H1 (cell line): ENCODE data around the gene TPD52L2. TPM values are rescaled to one million over a fixed set of nuclear protein-coding genes. Genes with fewer than 3 reads are reported as not detected.
A peak's percentile ranks its signal among the peaks of the same experiment; 100 is the strongest.

ENCODE experiments used
- BACH1 ChIP-seq: IDR thresholded peaks from 2 replicates; pipeline ENCODE4 v1.6.1; 2012; ENCODE audit warnings: low read length, improper control_type of control experiment
- CBX8 ChIP-seq: fragments of 300-800, 300-1000 bp; sonication (generic); IDR thresholded peaks from 2 replicates; pipeline ENCODE4 v1.7.1; 2016; ENCODE audit warnings: low read depth, low read length, borderline replicate concordance
- CHD2 ChIP-seq: IDR thresholded peaks from 2 replicates; pipeline ENCODE4 v1.6.1; 2012; ENCODE audit warnings: low read length, improper control_type of control experiment
- EP300 ChIP-seq, 2 experiments: IDR thresholded peaks; 1 replicate in 1 of 2; 2 replicates in 1 of 2; pipeline ENCODE4 v1.6.1; 2011 to 2012; ENCODE audit warnings: low read depth in 2 of 2, low read length in 2 of 2, mild to moderate bottlenecking in 2 of 2, borderline replicate concordance in 1 of 2, inconsistent platforms in 1 of 2, moderate library complexity in 1 of 2
- FOSL1 ChIP-seq: IDR thresholded peaks from 2 replicates; pipeline ENCODE4 v1.6.1; 2011; ENCODE audit warnings: mild to moderate bottlenecking, low read depth, low read length, moderate library complexity; ENCODE audit not compliant: insufficient read depth
- KDM1A ChIP-seq: fragments of 200-600, 300-600 bp; sonication (generic); IDR thresholded peaks from 2 replicates; pipeline ENCODE4 v1.7.1; 2016; ENCODE audit warnings: mild to moderate bottlenecking, low read length, borderline replicate concordance
- PHF8 ChIP-seq: fragments of 200-600 bp; sonication (generic); conservative IDR thresholded peaks from 2 replicates; pipeline ENCODE4 v1.7.1; 2012; ENCODE audit warnings: low read depth, mild to moderate bottlenecking, inconsistent platforms, low read length, moderate library complexity
- POLR2AphosphoS5 ChIP-seq: IDR thresholded peaks from 2 replicates; pipeline ENCODE4 v1.6.1; 2011; ENCODE audit warnings: low read depth, low read length
- SIRT6 ChIP-seq: IDR thresholded peaks from one replicate; pipeline ENCODE4 v1.7.1; 2012; ENCODE audit warnings: low read length, inconsistent platforms
- SP2 ChIP-seq: IDR thresholded peaks from 2 replicates; pipeline ENCODE4 v1.6.1; 2012; ENCODE audit warnings: mild to moderate bottlenecking, low read length, inconsistent platforms
- SP4 ChIP-seq: IDR thresholded peaks from 2 replicates; pipeline ENCODE4 v1.6.1; 2012; ENCODE audit warnings: low read length, inconsistent platforms
- SUZ12 ChIP-seq: fragments of 200-600 bp; sonication (generic); IDR thresholded peaks from 2 replicates; pipeline ENCODE4 v1.6.1; 2012; ENCODE audit warnings: mild to moderate bottlenecking, inconsistent platforms, low read length, moderate library complexity, mixed read lengths
- TCF12 ChIP-seq: IDR thresholded peaks from 2 replicates; pipeline ENCODE4 v1.6.1; 2011; ENCODE audit warnings: low read depth, mild to moderate bottlenecking, low read length
- YY1 ChIP-seq: IDR thresholded peaks from 2 replicates; pipeline ENCODE4 v1.6.1; 2011; ENCODE audit warnings: low read depth, mild to moderate bottlenecking, low read length
- ZNF274 ChIP-seq: IDR thresholded peaks from 2 replicates; pipeline ENCODE4 v1.7.0; 2012; ENCODE audit warnings: low read length, borderline replicate concordance; ENCODE audit errors: extremely low read depth
- polyA plus RNA-seq, 7 experiments: library from polyadenylated mRNA; depleted of rRNA in 3 of 7; stranded (reverse) in 5 of 7; unstranded in 2 of 7; fragments of >200 nt in 5 of 7; fragments of 200-250 nt in 2 of 7; gene quantifications; 1 replicate in 5 of 7; 2 replicates in 1 of 7; 4 replicates in 1 of 7; pipeline versions ENCODE4 v1.2.1 to v1.2.3, GENCODE V29; 2011 to 2013; ENCODE audit warnings: missing spikeins in 2 of 7, mixed read lengths in 2 of 7
- total RNA-seq: library from RNA; stranded (reverse); fragmentation: NEBNext Ultra II Directional; extraction: Animal tissue kit (Norgen Biotek cat#: 25700); gene quantifications from 2 replicates; pipeline ENCODE4 v1.2.1, GENCODE V29; 2021
- TF ChIP-seq, protein P1 (sequence below): IDR thresholded peaks from 2 replicates; pipeline ENCODE4 v1.6.1; 2012; ENCODE audit warnings: inconsistent platforms

Gene TPD52L2
- total and polyA plus RNA-seq, 2 of the 8 experiments (the other 6 are each of a cell fraction or from before 2014, with no cell fraction given): 77.1 to 80.2 TPM

DNA sequence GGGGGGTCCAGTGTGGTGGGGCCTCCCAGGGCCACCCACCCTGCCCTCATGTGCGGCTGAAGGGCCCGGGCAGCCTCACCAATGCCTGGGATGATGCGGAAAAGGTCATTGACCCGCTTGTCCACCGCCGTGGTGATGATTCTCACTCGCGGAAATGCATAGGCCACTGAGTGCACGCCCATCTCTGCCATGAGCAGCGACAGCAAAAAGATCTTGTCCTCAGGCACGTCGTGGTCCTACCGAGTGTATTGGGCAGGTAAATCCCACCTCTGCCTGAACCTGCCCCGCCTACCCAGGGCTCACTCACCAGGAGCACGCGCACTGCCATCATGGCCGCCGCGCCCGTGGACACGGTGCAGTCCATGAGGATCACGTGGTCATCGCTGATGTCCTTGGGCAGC, 75.0 kb downstream of the TPD52L2 start (continued):
- TF ChIP-seq FOSL1 (no peak), PHF8 (no peak), YY1 (peak; percentile 89), POLR2AphosphoS5 (peak; percentile 57), CHD2 (no peak), SUZ12 (no peak), KDM1A (no peak), CBX8 (no peak), SP4 (no peak), TCF12 (no peak), SP2 (no peak), EP300 (IDR thresholded peaks at IDR 0.05; ENCODE audit: borderline replicate concordance in 1 of 2, low read depth in 2 of 2, low read length in 2 of 2) (no peak), BACH1 (no peak), ZNF274 (no peak), SIRT6 (no peak)
- TF ChIP-seq, protein P1, sequence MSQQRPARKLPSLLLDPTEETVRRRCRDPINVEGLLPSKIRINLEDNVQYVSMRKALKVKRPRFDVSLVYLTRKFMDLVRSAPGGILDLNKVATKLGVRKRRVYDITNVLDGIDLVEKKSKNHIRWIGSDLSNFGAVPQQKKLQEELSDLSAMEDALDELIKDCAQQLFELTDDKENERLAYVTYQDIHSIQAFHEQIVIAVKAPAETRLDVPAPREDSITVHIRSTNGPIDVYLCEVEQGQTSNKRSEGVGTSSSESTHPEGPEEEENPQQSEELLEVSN: no peak; the same call in 1 of the 2 replicates
- TF ChIP-seq, all 59 proteins: peak for 4
